GM18909 (cell line): ENCODE results near the gene TCF4.

Source experiments
- ATAC-seq: cut with Tn5 transposase; IDR thresholded peaks from one replicate; pipeline ENCODE4 v1.9.1; 2021; ENCODE audit warnings: mild to moderate bottlenecking; ENCODE audit not compliant: unreplicated experiment, poor library complexity

The TCF4 gene

GRCh38 chr18:55509631-55510324 lies 78.2 kb downstream of the TCF4 start:
- peak; percentile 91 for ATAC-seq

GRCh38 chr18:55508651-55509050 lies 79.3 kb downstream of the TCF4 start:
- ATAC-seq = no peak

- no peak for ATAC-seq
These were observed 81.9 kb downstream of the TCF4 start for GRCh38 chr18:55506074-55506473.

- ATAC-seq = no peak
These were observed 83.2 kb downstream of the TCF4 start for GRCh38 chr18:55504808-55505207.

- no peak for ATAC-seq
These were observed 84.7 kb downstream of the TCF4 start for GRCh38 chr18:55503167-55503820.

- no peak for ATAC-seq
These were observed 85.8 kb downstream of the TCF4 start for GRCh38 chr18:55501982-55502710.

- no peak for ATAC-seq
These were observed 86.4 kb downstream of the TCF4 start for GRCh38 chr18:55501579-55501978.

GRCh38 chr18:55500316-55501086 lies 87.5 kb downstream of the TCF4 start:
- ATAC-seq = no peak

GRCh38 chr18:55499526-55499925 lies 88.5 kb downstream of the TCF4 start:
- no peak for ATAC-seq

- ATAC-seq = no peak
These were observed 90.1 kb downstream of the TCF4 start for GRCh38 chr18:55497825-55498403.

- ATAC-seq = no peak
These were observed 93.1 kb downstream of the TCF4 start for GRCh38 chr18:55494899-55495298.

- no peak for ATAC-seq
These were observed 93.6 kb downstream of the TCF4 start for GRCh38 chr18:55494441-55494840.

- no peak for ATAC-seq
These were observed 96.4 kb downstream of the TCF4 start for GRCh38 chr18:55491616-55492015.

- ATAC-seq = peak; percentile 86
These were observed 98.7 kb downstream of the TCF4 start for GRCh38 chr18:55489034-55489986.

- ATAC-seq = no peak
These were observed 99.5 kb downstream of the TCF4 start for GRCh38 chr18:55488473-55488872.

- no peak for ATAC-seq
These were observed 100.0 kb downstream of the TCF4 start for GRCh38 chr18:55487997-55488396.

- no peak for ATAC-seq
These were observed 101.1 kb downstream of the TCF4 start for GRCh38 chr18:55486936-55487335.

- ATAC-seq = no peak
These were observed 102.3 kb downstream of the TCF4 start for GRCh38 chr18:55485666-55486065.

GRCh38 chr18:55484773-55485172 lies 103.2 kb downstream of the TCF4 start:
- no peak for ATAC-seq
